ENCODE results near the gene REEP5.

REEP5 gene

DNA sequence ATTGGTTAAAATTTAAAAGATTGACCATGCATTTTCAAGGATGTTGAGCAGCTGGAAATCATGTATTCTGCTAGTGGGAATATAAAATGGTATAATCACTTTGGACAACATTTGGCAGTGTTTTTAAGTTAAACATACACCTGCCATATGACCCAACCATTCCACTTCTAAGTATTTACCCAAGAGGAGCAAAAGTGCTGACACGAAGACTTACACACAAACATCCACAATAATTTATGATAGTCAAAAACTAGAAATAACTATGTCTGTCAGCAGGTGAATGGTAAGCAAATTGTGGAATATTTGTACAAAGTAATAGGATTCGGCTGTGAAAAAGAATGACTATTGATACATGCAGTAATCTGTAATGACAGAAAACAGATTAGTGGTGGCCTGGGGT lies 91.6 kb downstream of the REEP5 start:
- no peak overlapping the region for H3K4me3 ChIP-seq (ENCODE audit: low read depth, low read length)
- no peak for DNase-seq (ENCODE audit: low read depth, low spot score)
- POLR2A ChIA-PET = no interaction called here
- CTCF ChIA-PET = no interaction called here
- TF ChIP-seq, protein P1, sequence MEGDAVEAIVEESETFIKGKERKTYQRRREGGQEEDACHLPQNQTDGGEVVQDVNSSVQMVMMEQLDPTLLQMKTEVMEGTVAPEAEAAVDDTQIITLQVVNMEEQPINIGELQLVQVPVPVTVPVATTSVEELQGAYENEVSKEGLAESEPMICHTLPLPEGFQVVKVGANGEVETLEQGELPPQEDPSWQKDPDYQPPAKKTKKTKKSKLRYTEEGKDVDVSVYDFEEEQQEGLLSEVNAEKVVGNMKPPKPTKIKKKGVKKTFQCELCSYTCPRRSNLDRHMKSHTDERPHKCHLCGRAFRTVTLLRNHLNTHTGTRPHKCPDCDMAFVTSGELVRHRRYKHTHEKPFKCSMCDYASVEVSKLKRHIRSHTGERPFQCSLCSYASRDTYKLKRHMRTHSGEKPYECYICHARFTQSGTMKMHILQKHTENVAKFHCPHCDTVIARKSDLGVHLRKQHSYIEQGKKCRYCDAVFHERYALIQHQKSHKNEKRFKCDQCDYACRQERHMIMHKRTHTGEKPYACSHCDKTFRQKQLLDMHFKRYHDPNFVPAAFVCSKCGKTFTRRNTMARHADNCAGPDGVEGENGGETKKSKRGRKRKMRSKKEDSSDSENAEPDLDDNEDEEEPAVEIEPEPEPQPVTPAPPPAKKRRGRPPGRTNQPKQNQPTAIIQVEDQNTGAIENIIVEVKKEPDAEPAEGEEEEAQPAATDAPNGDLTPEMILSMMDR (IDR thresholded peaks at IDR 0.05; ENCODE audit: insufficient read depth, low read length, missing control alignments) = no peak

Measured in AG04449 (cell line).